CD4-positive, alpha-beta T cell treated with Interleukin-21 for 1 hour (primary cell): ENCODE measurements around the gene GBP2.
"Not testable (repeated sequence)": the region's sequence is repeated elsewhere in the genome, so short reads cannot be mapped to it uniquely, and the experiment has no call there.

Experiments
- DNase-seq: peaks from one replicate; pipeline ENCODE4 v3.0.0-alpha.2; 2020

Gene GBP2

GRCh38 chr1:89125913-89126580, at the start of gene GBP2:
GBP2 (minus strand) TSS chr1:89126114; CDS start chr1:89121966, 4,148 bp downstream.
- peak; percentile 75 for DNase-seq

- DNase-seq, result no peak
These were observed 48.6 kb upstream of the GBP2 start for GRCh38 chr1:89174491-89174890.

DNA sequence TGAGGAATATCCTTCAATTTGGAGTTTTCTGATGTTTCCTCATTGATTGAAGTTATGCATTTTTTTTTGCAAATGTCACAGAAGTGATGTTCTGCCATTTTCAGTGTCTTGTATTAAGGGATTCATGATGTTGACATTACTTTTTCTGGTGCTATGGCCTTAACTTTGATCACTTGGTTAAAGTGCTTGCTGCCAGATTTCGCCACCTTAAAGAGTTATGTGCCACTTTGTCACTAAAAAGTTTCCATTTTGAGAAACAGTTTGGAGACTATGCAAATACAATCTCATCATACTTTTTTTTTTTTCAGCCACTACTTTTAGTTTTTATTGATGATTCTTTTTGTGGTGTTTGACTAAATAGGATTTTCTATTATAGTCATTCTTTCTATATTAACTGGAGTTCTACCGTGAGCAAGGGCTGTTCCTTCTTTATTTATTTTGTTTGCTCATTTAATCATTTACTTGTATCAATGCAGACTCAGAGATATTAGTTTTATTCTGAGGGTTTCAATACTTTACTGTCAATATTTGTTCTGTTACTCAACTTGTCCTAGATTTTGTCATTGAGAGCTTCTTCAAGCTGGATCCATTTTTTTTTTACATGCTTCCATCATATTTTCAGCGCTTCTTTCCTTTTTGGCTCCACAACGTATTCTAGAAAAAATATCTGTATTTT, 46.7 kb upstream of the GBP2 start:
- no peak for DNase-seq

- DNase-seq, result no peak
These were observed 45.1 kb upstream of the GBP2 start for GRCh38 chr1:89171067-89171438.

GRCh38 chr1:89170170-89171066, 44.5 kb upstream of the GBP2 start:
- no peak for DNase-seq

DNA sequence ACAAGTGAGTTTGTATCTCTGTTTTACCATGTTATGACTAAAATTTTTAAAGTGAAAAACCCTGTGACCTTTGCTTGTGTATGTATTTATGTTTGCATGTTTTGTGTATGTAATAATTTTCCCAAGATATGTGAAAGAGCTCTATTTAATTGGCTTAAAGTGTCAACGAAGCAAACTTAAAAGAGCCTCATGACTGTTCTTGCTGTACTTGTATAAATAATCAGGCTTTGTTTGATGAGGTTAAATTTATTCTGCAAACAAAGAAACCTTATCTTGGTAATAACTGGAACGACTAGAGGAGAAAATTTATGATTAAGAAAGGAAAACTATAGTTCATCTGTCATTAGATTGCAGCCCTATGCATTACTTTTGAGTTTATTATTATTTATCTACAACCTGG, 43.3 kb upstream of the GBP2 start:
- no peak for DNase-seq

- no peak for DNase-seq
These were observed 41.8 kb upstream of the GBP2 start for GRCh38 chr1:89167590-89168230.

DNA sequence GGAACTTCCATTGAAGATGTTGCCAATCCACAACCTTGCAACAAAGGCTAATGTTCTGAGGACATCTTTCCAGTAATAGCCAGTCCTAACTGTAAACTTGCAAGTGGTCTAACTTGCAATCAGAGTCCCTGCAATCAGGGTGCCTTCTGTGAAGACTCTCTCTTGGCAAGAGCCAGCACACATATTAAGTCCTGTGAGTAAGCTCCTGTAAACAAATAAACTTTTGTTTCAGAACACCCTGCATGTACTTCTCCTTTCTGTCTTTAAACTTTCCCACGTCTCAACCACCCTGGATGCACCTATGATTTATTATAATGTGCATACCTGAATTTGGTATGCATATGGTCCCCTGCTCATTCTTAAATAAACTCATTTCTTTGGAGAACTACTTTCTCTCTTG, 40.8 kb upstream of the GBP2 start:
- no peak for DNase-seq

GRCh38 chr1:89165811-89166210, 39.9 kb upstream of the GBP2 start:
- no peak for DNase-seq

DNA sequence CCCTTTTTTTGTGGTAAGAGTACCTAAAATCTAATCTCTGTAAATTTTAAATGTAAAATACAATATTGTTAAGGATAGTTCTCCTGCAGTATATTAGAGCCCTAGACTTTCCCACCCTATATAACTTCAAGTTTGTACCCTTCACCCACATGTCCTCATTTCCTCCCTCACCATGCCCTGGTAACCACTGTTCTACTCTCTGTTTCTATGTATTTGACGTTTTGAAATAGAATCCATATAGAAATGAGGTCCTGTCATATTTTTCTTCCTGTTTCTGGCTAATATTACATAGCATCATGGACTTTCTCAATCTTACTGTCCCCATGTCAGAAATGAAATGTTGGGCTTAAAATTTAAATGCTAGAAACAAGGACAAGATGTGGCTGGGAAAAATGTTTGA, 25.1 kb upstream of the GBP2 start:
- no peak for DNase-seq

GRCh38 chr1:89149976-89150375, 24.1 kb upstream of the GBP2 start:
- no peak for DNase-seq

GRCh38 chr1:89149229-89149628, 23.3 kb upstream of the GBP2 start:
- no peak for DNase-seq

GRCh38 chr1:89147678-89148658, 22.1 kb upstream of the GBP2 start:
- no peak for DNase-seq

DNA sequence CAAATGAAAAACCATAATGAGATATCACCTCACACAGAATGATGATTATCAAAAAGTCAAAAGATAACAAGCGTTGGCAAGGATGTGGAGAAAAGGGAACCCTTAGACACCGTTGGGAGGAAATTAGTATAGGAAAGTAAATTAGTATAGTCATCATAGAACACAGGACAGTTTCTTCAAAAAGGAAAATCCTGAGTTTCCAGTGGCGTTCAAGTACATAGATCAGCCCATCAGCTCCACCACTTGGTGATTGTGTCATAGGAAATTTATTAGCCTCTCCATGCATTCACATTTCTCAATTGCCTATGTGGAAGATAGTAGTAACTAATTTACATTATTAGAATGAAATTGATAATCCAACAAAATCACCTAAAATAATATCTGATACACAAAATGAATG, 20.8 kb upstream of the GBP2 start:
- no peak for DNase-seq

GRCh38 chr1:89143484-89143883, 17.6 kb upstream of the GBP2 start:
- DNase-seq, result no peak

DNA sequence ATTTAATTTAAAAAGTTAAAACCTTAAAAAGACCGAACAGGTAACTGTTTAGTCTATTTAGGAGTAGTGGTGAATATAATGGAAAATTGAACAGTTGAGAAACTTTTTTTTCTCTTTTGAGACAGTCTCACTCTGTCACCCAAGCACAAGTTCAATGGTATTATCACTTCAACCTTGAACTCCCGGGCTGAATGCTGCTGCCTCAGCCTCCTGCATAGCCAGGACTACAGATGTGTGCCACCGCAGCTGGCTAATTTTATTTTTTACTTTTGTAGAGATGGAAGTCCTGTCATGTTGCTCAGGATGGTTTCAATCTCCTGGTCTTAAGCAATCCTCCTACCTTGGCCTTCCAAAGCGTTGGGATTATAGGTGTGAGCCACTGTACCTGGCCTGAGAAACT, 16.2 kb upstream of the GBP2 start:
- DNase-seq, result no peak

GRCh38 chr1:89133747-89134146, 7.8 kb upstream of the GBP2 start:
- no peak for DNase-seq

- no peak for DNase-seq
These were observed 4.8 kb upstream of the GBP2 start for GRCh38 chr1:89130716-89131115.

DNA sequence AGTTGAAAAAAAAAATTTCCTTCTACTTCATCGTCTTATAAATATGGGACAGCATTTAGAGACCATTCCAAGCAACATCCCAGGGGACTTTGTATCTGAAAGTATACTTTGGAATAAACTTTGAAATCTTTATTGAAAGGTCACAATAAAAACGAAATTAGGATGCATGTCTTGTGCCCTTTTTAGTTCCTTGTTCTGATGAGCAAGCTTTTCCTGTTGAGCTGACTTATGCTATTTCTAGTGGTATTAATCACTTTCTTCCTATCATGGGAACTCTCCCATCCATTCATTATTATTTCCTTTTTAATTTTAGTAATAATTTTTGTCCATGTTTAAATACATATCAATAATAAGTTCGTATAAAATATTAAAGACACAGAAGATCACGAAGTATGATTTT, 4.0 kb upstream of the GBP2 start:
- no peak for DNase-seq

GRCh38 chr1:89128003-89128458, 2.1 kb upstream of the GBP2 start:
- not testable (repeated sequence) for DNase-seq

- peak; percentile 91 for DNase-seq
These were observed 970 bp upstream of the GBP2 start for GRCh38 chr1:89126602-89127565.
